Measurements from ENCODE around the gene AKAP13.

The AKAP13 gene

GRCh38 chr15:85414991-85415390 is 34.6 kb downstream of the AKAP13 start:
- H3K4me3 ChIP-seq (ENCODE audit: control insufficient read depth, low read depth, low read length): no peak overlapping the region
- DNase-seq (ENCODE audit: low read depth): no peak
- no peak for TF ChIP-seq CTCF (IDR thresholded peaks at IDR 0.05; ENCODE audit: control insufficient read depth, insufficient read depth, low read depth, low read length, missing control alignments)

DNA sequence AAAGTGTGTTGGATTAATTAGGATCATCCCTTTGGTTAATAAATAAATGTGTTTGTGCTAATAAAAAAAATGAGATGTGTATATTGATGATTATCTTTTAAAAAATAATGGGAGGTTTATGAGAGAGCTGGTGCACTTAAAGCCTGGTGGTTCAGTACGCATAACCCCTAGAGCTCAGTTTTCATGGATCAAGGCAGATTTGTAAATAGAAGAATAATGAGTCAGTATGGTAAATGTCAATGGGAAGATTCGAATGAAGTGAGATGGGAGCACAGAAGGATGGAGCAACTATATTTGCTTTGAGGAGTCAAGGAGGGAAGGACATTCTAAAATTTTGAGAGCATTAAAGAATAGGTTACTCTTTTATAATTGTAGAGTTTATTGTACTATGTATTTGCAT is 35.4 kb downstream of the AKAP13 start:
- no peak for TF ChIP-seq CTCF (IDR thresholded peaks at IDR 0.05; ENCODE audit: control insufficient read depth, insufficient read depth, low read depth, low read length, missing control alignments)
- DNase-seq (ENCODE audit: low read depth): no peak
- no peak overlapping the region for H3K4me3 ChIP-seq (ENCODE audit: control insufficient read depth, low read depth, low read length)

- DNase-seq (ENCODE audit: low read depth): no peak
- no peak for TF ChIP-seq CTCF (IDR thresholded peaks at IDR 0.05; ENCODE audit: control insufficient read depth, insufficient read depth, low read depth, low read length, missing control alignments)
Observed at GRCh38 chr15:85417276-85417675, 36.9 kb downstream of the AKAP13 start.

DNA sequence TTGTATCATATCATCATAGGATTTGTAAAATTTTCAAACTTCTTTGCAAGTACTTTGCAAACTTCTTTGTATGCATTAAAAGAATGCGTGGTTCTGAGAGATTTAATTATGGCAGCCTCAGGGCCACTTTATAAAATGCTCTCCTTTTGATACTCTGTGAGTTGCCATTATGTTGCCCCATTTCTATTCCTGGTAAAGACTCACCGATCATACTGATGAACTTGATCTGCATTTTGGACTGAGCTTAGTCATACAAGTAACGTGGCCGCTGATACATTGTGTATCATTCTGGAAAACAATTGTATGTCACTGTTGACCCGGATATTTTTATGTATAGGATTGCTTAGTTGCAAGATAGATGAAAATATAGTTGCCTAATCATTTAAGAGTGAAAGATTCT is 38.8 kb downstream of the AKAP13 start:
- H3K4me3 ChIP-seq (ENCODE audit: control insufficient read depth, low read depth, low read length): no peak overlapping the region
- TF ChIP-seq CTCF (IDR thresholded peaks at IDR 0.05; ENCODE audit: control insufficient read depth, insufficient read depth, low read depth, low read length, missing control alignments): no peak
- no peak for DNase-seq (ENCODE audit: low read depth)

More at GRCh38 chr15:85417276-85417675, 36.9 kb downstream of the AKAP13 start:
- H3K4me3 ChIP-seq (ENCODE audit: control insufficient read depth, low read depth, low read length): no peak overlapping the region

- no peak for DNase-seq (ENCODE audit: low read depth)
- no peak overlapping the region for H3K4me3 ChIP-seq (ENCODE audit: control insufficient read depth, low read depth, low read length)
- no peak for TF ChIP-seq CTCF (IDR thresholded peaks at IDR 0.05; ENCODE audit: control insufficient read depth, insufficient read depth, low read depth, low read length, missing control alignments)
Observed at GRCh38 chr15:85421116-85421925, 40.9 kb downstream of the AKAP13 start.

GRCh38 chr15:85422607-85423006 is 42.2 kb downstream of the AKAP13 start:
- TF ChIP-seq CTCF (IDR thresholded peaks at IDR 0.05; ENCODE audit: control insufficient read depth, insufficient read depth, low read depth, low read length, missing control alignments): no peak
- no peak for DNase-seq (ENCODE audit: low read depth)

More at GRCh38 chr15:85422607-85423006, 42.2 kb downstream of the AKAP13 start:
- H3K4me3 ChIP-seq (ENCODE audit: control insufficient read depth, low read depth, low read length): no peak overlapping the region
